Measurements from ENCODE around the gene ADGB.

DNA sequence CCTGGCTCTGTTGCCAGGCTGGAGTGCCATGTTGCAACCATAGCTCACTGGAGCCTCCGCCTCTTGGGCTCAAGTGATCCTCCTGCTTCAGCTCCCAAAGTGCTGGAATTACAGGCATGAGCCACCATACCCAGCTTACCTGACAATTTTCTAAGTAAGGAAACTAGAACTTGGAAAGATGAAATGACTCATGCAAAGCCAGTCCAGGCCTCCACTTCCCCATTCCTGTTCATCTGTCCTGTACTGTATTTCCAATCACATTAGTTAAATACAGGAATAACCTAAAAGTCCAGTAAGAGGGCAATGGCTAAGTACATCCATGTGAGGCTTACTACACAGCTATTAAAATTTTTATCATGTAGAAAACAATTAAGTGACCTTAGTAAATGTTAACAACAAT lies 8.3 kb upstream of the ADGB start:
- TF ChIP-seq, protein P1, sequence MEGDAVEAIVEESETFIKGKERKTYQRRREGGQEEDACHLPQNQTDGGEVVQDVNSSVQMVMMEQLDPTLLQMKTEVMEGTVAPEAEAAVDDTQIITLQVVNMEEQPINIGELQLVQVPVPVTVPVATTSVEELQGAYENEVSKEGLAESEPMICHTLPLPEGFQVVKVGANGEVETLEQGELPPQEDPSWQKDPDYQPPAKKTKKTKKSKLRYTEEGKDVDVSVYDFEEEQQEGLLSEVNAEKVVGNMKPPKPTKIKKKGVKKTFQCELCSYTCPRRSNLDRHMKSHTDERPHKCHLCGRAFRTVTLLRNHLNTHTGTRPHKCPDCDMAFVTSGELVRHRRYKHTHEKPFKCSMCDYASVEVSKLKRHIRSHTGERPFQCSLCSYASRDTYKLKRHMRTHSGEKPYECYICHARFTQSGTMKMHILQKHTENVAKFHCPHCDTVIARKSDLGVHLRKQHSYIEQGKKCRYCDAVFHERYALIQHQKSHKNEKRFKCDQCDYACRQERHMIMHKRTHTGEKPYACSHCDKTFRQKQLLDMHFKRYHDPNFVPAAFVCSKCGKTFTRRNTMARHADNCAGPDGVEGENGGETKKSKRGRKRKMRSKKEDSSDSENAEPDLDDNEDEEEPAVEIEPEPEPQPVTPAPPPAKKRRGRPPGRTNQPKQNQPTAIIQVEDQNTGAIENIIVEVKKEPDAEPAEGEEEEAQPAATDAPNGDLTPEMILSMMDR (conservative IDR thresholded peaks at IDR 0.05 in 1 of 2, IDR thresholded peaks at IDR 0.05 in 1 of 2; ENCODE audit: low read depth in 1 of 2, low read length in 2 of 2): no peak
- TF ChIP-seq EZH2 (IDR thresholded peaks at IDR 0.05; ENCODE audit: low read length, missing control alignments): no peak

Data from fibroblast of lung (primary cell).